GM21381 (cell line): ENCODE results near the gene SLC48A1.

Source experiments
- ATAC-seq: cut with Tn5 transposase; IDR thresholded peaks from one replicate; pipeline ENCODE4 v1.9.1; 2021; ENCODE audit warnings: mild to moderate bottlenecking, moderate library complexity; ENCODE audit not compliant: unreplicated experiment

SLC48A1 gene

GRCh38 chr12:47821346-47821706 is 48.3 kb downstream of the SLC48A1 start:
- ATAC-seq: no peak

GRCh38 chr12:47822401-47822800 is 49.4 kb downstream of the SLC48A1 start:
- no peak for ATAC-seq

- no peak for ATAC-seq
These were observed 49.8 kb downstream of the SLC48A1 start for GRCh38 chr12:47822863-47823262.

GRCh38 chr12:47823422-47824086 is 50.5 kb downstream of the SLC48A1 start:
- no peak for ATAC-seq

- ATAC-seq: no peak
These were observed 51.2 kb downstream of the SLC48A1 start for GRCh38 chr12:47824198-47824597.

- ATAC-seq: no peak
These were observed 51.6 kb downstream of the SLC48A1 start for GRCh38 chr12:47824635-47825034.

- no peak for ATAC-seq
These were observed 52.2 kb downstream of the SLC48A1 start for GRCh38 chr12:47825173-47825639.

- ATAC-seq: no peak
These were observed 55.3 kb downstream of the SLC48A1 start for GRCh38 chr12:47828008-47828975.

GRCh38 chr12:47828976-47829482 is 56.0 kb downstream of the SLC48A1 start:
- no peak for ATAC-seq

- ATAC-seq: no peak
These were observed 56.5 kb downstream of the SLC48A1 start for GRCh38 chr12:47829584-47829983.
